ENCODE measurements around the gene SYNGR1. TPM values are rescaled to one million over a fixed set of nuclear protein-coding genes. Genes with fewer than 3 reads are reported as not detected.

The SYNGR1 gene
- total and polyA plus RNA-seq, 2 donors (not counting 1 experiment from before 2014, with no cell fraction given) = 9.4 to 31.9 TPM

- DNase-seq (no peak), ATAC-seq (ENCODE audit: low read depth) (no peak)
- Histone ChIP-seq H3K36me3 (replicated peaks in 1 of 2; ENCODE audit: control extremely low read depth in 1 of 2, control insufficient read depth in 1 of 2, extremely low read depth in 1 of 2, insufficient read depth in 2 of 2, low read length in 1 of 2) (peaks cover 2 to 70% of the 10 kb centered on the region in 2 experiments), H3K27ac (ENCODE audit: low read length in 2 of 2) (no peak overlapping the region), H2AFZ (ENCODE audit: insufficient read depth, low read depth, low read length, poor library complexity, severe bottlenecking) (no peak overlapping the region), H3K4me3 (ENCODE audit: control extremely low read depth in 1 of 5, extremely low read depth in 1 of 5, insufficient read depth in 1 of 5, low read depth in 2 of 5, low read length in 4 of 5) (no peak overlapping the region), H3K79me2 (ENCODE audit: control insufficient read depth, insufficient read depth, low read length) (peaks cover 20% of the 10 kb centered on the region), H3K9ac (ENCODE audit: low read length) (no peak overlapping the region), H3K4me2 (replicated peaks; ENCODE audit: low read depth, low read length, poor library complexity, severe bottlenecking) (no peak overlapping the region), H3K4me1 (ENCODE audit: control insufficient read depth in 2 of 2, insufficient read depth in 2 of 2, low read length in 2 of 2) (peaks cover 0 to 8% of the 10 kb centered on the region in 2 donors), H4K20me1 (ENCODE audit: control insufficient read depth, insufficient read depth, low read length, poor library complexity, severe bottlenecking) (peaks cover 19% of the 10 kb centered on the region), H3K9me3 (ENCODE audit: control extremely low read depth in 1 of 3, control insufficient read depth in 2 of 3, insufficient read depth in 1 of 3, low read length in 2 of 3) (no peaks in the 10 kb centered on the region), H3K27me3 (replicated peaks in 1 of 4; ENCODE audit: control extremely low read depth in 1 of 4, control insufficient read depth in 3 of 4, insufficient read depth in 4 of 4, low read length in 3 of 4) (no peaks in the 10 kb centered on the region)
- Mint-ChIP-seq H3K27ac (no peak overlapping the region), H3K9me3 (ENCODE audit: insufficient read depth) (no peaks in the 10 kb centered on the region), H3K4me1 (peaks cover 9% of the 10 kb centered on the region), H3K4me3 (no peak overlapping the region), H3K27me3 (no peaks in the 10 kb centered on the region)
- POLR2A ChIA-PET = no interaction called here
- WGBS (ENCODE audit: insufficient coverage) = 87% methylated on average over 10 of the region's 12 CpGs
- intact Hi-C loops (cut with micrococcal nuclease) = no loop called here
- no peak for TF ChIP-seq EZH2 (IDR thresholded peaks at IDR 0.05; ENCODE audit: borderline replicate concordance, insufficient read depth, low read depth, low read length, poor library complexity, severe bottlenecking)
- TF ChIP-seq CTCF (IDR thresholded peaks at IDR 0.05) = no peak
- CTCF ChIA-PET = no interaction called here
These were observed 68.9 kb downstream of the SYNGR1 start for GRCh38 chr22:39418696-39419095.

GRCh38 chr22:39419096-39419495 is 69.3 kb downstream of the SYNGR1 start:
- intact Hi-C loops (cut with micrococcal nuclease) = no loop called here
- peaks cover 2 to 70% of the 10 kb centered on the region in 2 experiments for H3K36me3 ChIP-seq (replicated peaks in 1 of 2; ENCODE audit: control extremely low read depth in 1 of 2, control insufficient read depth in 1 of 2, extremely low read depth in 1 of 2, insufficient read depth in 2 of 2, low read length in 1 of 2)
- H3K27me3 ChIP-seq (replicated peaks in 1 of 4; ENCODE audit: control extremely low read depth in 1 of 4, control insufficient read depth in 3 of 4, insufficient read depth in 4 of 4, low read length in 3 of 4) = no peaks in the 10 kb centered on the region
- ATAC-seq (ENCODE audit: low read depth) (no peak), DNase-seq (no peak)
- H3K27me3 Mint-ChIP-seq = no peaks in the 10 kb centered on the region
- no peak overlapping the region for H3K4me3 Mint-ChIP-seq
- H3K9me3 ChIP-seq (ENCODE audit: control extremely low read depth in 1 of 3, control insufficient read depth in 2 of 3, insufficient read depth in 1 of 3, low read length in 2 of 3) = no peaks in the 10 kb centered on the region
- no peak overlapping the region for H3K4me2 ChIP-seq (replicated peaks; ENCODE audit: low read depth, low read length, poor library complexity, severe bottlenecking)
- no peak overlapping the region for H3K4me3 ChIP-seq (ENCODE audit: control extremely low read depth in 1 of 5, extremely low read depth in 1 of 5, insufficient read depth in 1 of 5, low read depth in 2 of 5, low read length in 4 of 5)
- H3K79me2 ChIP-seq (ENCODE audit: control insufficient read depth, insufficient read depth, low read length) = peaks cover 16% of the 10 kb centered on the region
- no peak overlapping the region for H3K27ac ChIP-seq (ENCODE audit: low read length in 2 of 2)
- 100% methylated on average over 5 of the region's 6 CpGs for WGBS (ENCODE audit: insufficient coverage)
- peaks cover 5% of the 10 kb centered on the region for H3K4me1 Mint-ChIP-seq
- TF ChIP-seq EZH2 (IDR thresholded peaks at IDR 0.05; ENCODE audit: borderline replicate concordance, insufficient read depth, low read depth, low read length, poor library complexity, severe bottlenecking) = no peak
- TF ChIP-seq CTCF (IDR thresholded peaks at IDR 0.05) = no peak
- H3K9me3 Mint-ChIP-seq (ENCODE audit: insufficient read depth) = no peaks in the 10 kb centered on the region
- POLR2A ChIA-PET = no interaction called here
- H3K4me1 ChIP-seq (ENCODE audit: control insufficient read depth in 2 of 2, insufficient read depth in 2 of 2, low read length in 2 of 2) = peaks cover 0 to 5% of the 10 kb centered on the region in 2 donors
- no peak overlapping the region for H3K27ac Mint-ChIP-seq
- CTCF ChIA-PET = interaction anchor here (0.7 kb wide), 1 partner anchor 264 kb away, joined by 3 read pairs; no protein-coding TSS in a partner anchor
- peaks cover 15% of the 10 kb centered on the region for H4K20me1 ChIP-seq (ENCODE audit: control insufficient read depth, insufficient read depth, low read length, poor library complexity, severe bottlenecking)
- no peak overlapping the region for H3K9ac ChIP-seq (ENCODE audit: low read length)
- no peak overlapping the region for H2AFZ ChIP-seq (ENCODE audit: insufficient read depth, low read depth, low read length, poor library complexity, severe bottlenecking)

Data from B cell (primary cell).